PFSK-1 (cell line): Measurements from ENCODE around the gene IL1RAPL2.

Experiments used
- POLR2AphosphoS5 ChIP-seq: IDR thresholded peaks from 2 replicates; pipeline ENCODE4 v1.6.1; 2012; ENCODE audit warnings: low read depth, mild to moderate bottlenecking, control low read depth, low read length, moderate library complexity
- SIN3A ChIP-seq: IDR thresholded peaks from 2 replicates; pipeline ENCODE4 v1.6.1; 2012; ENCODE audit warnings: mild to moderate bottlenecking, low read length, moderate library complexity, borderline replicate concordance; ENCODE audit not compliant: insufficient read depth
- TF ChIP-seq, protein P1 (sequence below), 2 experiments: IDR thresholded peaks; 2 replicates each; pipeline versions ENCODE4 v1.6.1 to v1.8.0; 2011 to 2012; ENCODE audit warnings: low read depth in 2 of 2, low read length in 2 of 2, control low read depth in 1 of 2, inconsistent platforms in 1 of 2, mild to moderate bottlenecking in 1 of 2, moderate library complexity in 1 of 2; ENCODE audit not compliant: insufficient read depth in 1 of 2

DNA sequence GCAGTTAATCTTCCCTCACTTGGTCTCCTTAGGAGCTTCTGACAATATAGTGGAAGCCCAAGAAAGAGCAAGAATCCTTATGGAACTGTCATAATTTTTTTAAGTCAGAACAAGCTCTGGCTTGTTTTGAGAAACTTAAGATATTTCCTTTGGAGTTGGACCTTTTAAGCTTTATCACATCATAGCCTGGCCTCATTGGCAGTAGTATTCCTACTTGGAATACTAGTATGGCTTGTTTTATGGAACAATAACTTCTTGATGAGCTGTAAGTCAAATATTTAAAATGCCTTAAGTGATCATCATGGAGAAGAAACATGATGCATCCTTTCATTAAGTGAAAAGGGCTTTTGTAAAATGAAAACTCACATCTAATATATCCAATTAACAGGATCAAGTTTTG is 1178.3 kb downstream of the IL1RAPL2 start:
- TF ChIP-seq, protein P1, sequence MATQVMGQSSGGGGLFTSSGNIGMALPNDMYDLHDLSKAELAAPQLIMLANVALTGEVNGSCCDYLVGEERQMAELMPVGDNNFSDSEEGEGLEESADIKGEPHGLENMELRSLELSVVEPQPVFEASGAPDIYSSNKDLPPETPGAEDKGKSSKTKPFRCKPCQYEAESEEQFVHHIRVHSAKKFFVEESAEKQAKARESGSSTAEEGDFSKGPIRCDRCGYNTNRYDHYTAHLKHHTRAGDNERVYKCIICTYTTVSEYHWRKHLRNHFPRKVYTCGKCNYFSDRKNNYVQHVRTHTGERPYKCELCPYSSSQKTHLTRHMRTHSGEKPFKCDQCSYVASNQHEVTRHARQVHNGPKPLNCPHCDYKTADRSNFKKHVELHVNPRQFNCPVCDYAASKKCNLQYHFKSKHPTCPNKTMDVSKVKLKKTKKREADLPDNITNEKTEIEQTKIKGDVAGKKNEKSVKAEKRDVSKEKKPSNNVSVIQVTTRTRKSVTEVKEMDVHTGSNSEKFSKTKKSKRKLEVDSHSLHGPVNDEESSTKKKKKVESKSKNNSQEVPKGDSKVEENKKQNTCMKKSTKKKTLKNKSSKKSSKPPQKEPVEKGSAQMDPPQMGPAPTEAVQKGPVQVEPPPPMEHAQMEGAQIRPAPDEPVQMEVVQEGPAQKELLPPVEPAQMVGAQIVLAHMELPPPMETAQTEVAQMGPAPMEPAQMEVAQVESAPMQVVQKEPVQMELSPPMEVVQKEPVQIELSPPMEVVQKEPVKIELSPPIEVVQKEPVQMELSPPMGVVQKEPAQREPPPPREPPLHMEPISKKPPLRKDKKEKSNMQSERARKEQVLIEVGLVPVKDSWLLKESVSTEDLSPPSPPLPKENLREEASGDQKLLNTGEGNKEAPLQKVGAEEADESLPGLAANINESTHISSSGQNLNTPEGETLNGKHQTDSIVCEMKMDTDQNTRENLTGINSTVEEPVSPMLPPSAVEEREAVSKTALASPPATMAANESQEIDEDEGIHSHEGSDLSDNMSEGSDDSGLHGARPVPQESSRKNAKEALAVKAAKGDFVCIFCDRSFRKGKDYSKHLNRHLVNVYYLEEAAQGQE (IDR thresholded peaks at IDR 0.05; ENCODE audit: insufficient read depth in 1 of 2, low read depth in 2 of 2, low read length in 2 of 2), result no peak
- TF ChIP-seq POLR2AphosphoS5, result no peak
- no peak for TF ChIP-seq SIN3A
